ENCODE results near the gene CENPW. TPM values are rescaled to one million over a fixed set of nuclear protein-coding genes. Genes with fewer than 3 reads are reported as not detected.

The CENPW gene
- total RNA-seq, 4 donors from 2014 or later = 1.2 to 1.9 TPM; not detected in 2

DNA sequence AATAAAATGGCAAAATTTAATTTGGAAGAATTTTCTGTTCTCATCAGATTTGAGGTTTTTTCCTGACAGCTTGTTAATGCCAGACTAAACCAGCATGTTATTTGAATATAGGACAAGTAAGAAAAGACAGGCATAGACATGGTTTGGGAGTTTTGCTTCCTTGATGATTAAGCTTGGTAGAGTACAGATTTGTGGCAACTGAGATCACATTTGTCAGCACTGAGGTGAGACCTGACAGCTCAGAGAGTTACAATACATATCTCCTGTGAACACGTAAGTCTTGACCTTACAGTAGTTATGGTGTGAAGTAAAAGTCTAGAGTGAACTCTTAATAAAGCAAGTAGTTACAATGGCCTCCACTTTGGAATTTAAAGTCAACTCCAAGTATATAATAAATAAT lies 34.5 kb downstream of the CENPW start:
- 93 to 100% methylated on average over 1 of the region's 1 CpG for WGBS, 2 donors
- intact Hi-C loops (cut with DNase I; ENCODE audit: low total_unique reads) = no loop called here
- TF ChIP-seq POLR2A (IDR thresholded peaks at IDR 0.05) (no peak), CTCF (IDR thresholded peaks at IDR 0.05) (no peak)

GRCh38 chr6:126376682-126377081 lies 36.8 kb downstream of the CENPW start:
- DNase-seq (ENCODE audit: low spot score in 2 of 2) = no peak
- H3K4me3 ChIP-seq (ENCODE audit: low read depth, poor library complexity, severe bottlenecking) = no peak overlapping the region
- WGBS, 2 donors = 76 to 95% methylated on average over 2 of the region's 2 CpGs
- no peak for TF ChIP-seq CTCF (IDR thresholded peaks at IDR 0.05)
- no peak for TF ChIP-seq POLR2A (IDR thresholded peaks at IDR 0.05)
- intact Hi-C loops (cut with DNase I; ENCODE audit: low total_unique reads) = no loop called here

More for the DNA sequence above, 34.5 kb downstream of the CENPW start:
- no peak overlapping the region for H3K4me3 ChIP-seq (ENCODE audit: low read depth, poor library complexity, severe bottlenecking)
- no peak for DNase-seq (ENCODE audit: low spot score in 2 of 2)

DNA sequence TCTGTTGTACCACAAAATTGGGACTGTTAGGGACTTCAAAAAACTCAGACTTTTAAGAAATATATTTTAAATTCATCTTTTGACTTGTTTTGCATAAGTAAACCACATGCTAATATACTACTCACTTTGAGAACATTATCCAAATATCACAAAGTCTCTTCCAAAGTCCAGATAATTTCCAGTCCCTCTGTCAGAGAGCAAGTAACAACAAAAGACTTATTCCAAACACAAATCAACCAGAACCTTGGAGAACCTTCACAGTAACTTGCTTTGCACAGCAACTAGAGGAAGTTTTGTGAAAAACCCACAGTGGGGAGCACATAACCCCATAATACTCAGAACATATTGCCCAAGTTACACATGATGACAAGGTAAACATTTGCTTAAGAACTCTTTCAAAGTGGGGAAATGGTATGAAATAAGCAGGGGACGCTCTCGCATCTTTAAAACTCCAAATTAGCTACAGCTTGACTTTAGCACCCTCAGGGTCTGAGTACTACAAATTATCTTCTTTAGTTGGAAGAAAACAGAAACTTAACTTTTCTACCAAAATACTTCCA lies 37.8 kb downstream of the CENPW start:
- 93 to 95% methylated on average over 2 of the region's 2 CpGs for WGBS, 2 donors
- no peak overlapping the region for H3K4me3 ChIP-seq (ENCODE audit: low read depth, poor library complexity, severe bottlenecking)
- TF ChIP-seq CTCF (IDR thresholded peaks at IDR 0.05) (no peak), POLR2A (IDR thresholded peaks at IDR 0.05) (no peak)
- DNase-seq (ENCODE audit: low spot score in 2 of 2) = no peak
- intact Hi-C loops (cut with DNase I; ENCODE audit: low total_unique reads) = no loop called here

GRCh38 chr6:126380072-126380583 lies 40.2 kb downstream of the CENPW start:
- no peak overlapping the region for H3K4me3 ChIP-seq (ENCODE audit: low read depth, poor library complexity, severe bottlenecking)
- intact Hi-C loops (cut with DNase I; ENCODE audit: low total_unique reads) = no loop called here
- 44% methylated on average over 1 of the region's 1 CpG for WGBS, 2 donors
- DNase-seq (ENCODE audit: low spot score in 2 of 2) = no peak
- TF ChIP-seq CTCF (IDR thresholded peaks at IDR 0.05) (no peak), POLR2A (IDR thresholded peaks at IDR 0.05) (no peak)

- DNase-seq (ENCODE audit: low spot score in 2 of 2) = no peak
- no peak overlapping the region for H3K4me3 ChIP-seq (ENCODE audit: low read depth, poor library complexity, severe bottlenecking)
- WGBS, 2 donors = 99 to 100% methylated on average over 5 of the region's 5 CpGs
- intact Hi-C loops (cut with DNase I; ENCODE audit: low total_unique reads) = no loop called here
- TF ChIP-seq CTCF (IDR thresholded peaks at IDR 0.05) (no peak), POLR2A (IDR thresholded peaks at IDR 0.05) (no peak)
These were observed 41.6 kb downstream of the CENPW start for GRCh38 chr6:126381498-126381897.

DNA sequence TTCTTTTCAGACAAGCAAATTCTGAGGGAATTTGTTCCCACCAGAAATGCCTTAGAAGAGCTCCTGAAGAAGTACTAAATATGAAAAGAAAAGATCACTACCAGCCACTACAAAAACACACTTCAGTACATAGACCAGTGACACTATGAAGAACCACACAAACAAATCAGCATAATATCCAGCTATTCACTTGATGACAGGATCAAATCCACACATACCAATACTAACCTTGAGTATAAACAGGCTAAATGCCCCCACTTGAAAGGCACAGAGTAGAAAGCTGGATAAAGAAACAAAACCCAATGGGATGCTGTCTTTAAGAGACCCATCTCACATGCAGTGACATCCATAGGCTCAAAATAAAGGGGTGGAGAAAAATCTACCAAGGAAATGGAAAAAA lies 43.3 kb downstream of the CENPW start:
- DNase-seq (ENCODE audit: low spot score in 2 of 2) = no peak
- intact Hi-C loops (cut with DNase I; ENCODE audit: low total_unique reads) = no loop called here
- no peak overlapping the region for H3K4me3 ChIP-seq (ENCODE audit: low read depth, poor library complexity, severe bottlenecking)
- TF ChIP-seq CTCF (IDR thresholded peaks at IDR 0.05) = no peak
- TF ChIP-seq POLR2A (IDR thresholded peaks at IDR 0.05) = no peak

Data from lower leg skin (tissue), 4 donors.